ENCODE data around the gene UNC5A. TPM values are rescaled to one million over a fixed set of nuclear protein-coding genes. Genes with fewer than 3 reads are reported as not detected.

The UNC5A gene
- total and polyA plus RNA-seq, 9 of the 15 experiments (the other 6 are each of a cell fraction or from before 2014, with no cell fraction given), result not detected

GRCh38 chr5:176803943-176804498 lies 6.3 kb upstream of the UNC5A start (continued):
- TF ChIP-seq AFF1 (IDR thresholded peaks at IDR 0.05; ENCODE audit: low read depth in 1 of 2, partially characterized antibody in 2 of 2) (peak in 1 of 2 experiments; percentile 64), TSHZ1 (CRISPR knock-in tag; IDR thresholded peaks at IDR 0.05) (no peak), ZNF274 (IDR thresholded peaks at IDR 0.05; ENCODE audit: borderline replicate concordance, low read depth, low read length) (no peak), E2F4 (CRISPR knock-in tag; IDR thresholded peaks at IDR 0.05; ENCODE audit: low read depth) (0 out of 2 replicates have a peak, but pooled peaks have one; percentile 18), PCBP1 (IDR thresholded peaks at IDR 0.05; ENCODE audit: low read depth, low read length, poor library complexity, severe bottlenecking) (no peak), MIER1 (IDR thresholded peaks at IDR 0.05; ENCODE audit: low read depth) (peak; percentile 91)
